ENCODE data around the gene CAMK2D. TPM values are rescaled to one million over a fixed set of nuclear protein-coding genes. Genes with fewer than 3 reads are reported as not detected.

CAMK2D gene
- total RNA-seq, 1 donor from 2014 or later, result 50.3 TPM

GRCh38 chr4:113657586-113658233 is 103.8 kb downstream of the CAMK2D start:
- Histone ChIP-seq H3K27ac (no peak overlapping the region), H3K4me3 (no peak overlapping the region), H3K36me3 (no peaks in the 10 kb centered on the region), H3K27me3 (no peaks in the 10 kb centered on the region), H3K9me3 (no peaks in the 10 kb centered on the region), H3K4me1 (peaks cover 15% of the 10 kb centered on the region)
- intact Hi-C loops (cut with DNase I), result no loop called here
- no peak for DNase-seq (ENCODE audit: extremely low spot score in 2 of 2)
- TF ChIP-seq, protein P1, sequence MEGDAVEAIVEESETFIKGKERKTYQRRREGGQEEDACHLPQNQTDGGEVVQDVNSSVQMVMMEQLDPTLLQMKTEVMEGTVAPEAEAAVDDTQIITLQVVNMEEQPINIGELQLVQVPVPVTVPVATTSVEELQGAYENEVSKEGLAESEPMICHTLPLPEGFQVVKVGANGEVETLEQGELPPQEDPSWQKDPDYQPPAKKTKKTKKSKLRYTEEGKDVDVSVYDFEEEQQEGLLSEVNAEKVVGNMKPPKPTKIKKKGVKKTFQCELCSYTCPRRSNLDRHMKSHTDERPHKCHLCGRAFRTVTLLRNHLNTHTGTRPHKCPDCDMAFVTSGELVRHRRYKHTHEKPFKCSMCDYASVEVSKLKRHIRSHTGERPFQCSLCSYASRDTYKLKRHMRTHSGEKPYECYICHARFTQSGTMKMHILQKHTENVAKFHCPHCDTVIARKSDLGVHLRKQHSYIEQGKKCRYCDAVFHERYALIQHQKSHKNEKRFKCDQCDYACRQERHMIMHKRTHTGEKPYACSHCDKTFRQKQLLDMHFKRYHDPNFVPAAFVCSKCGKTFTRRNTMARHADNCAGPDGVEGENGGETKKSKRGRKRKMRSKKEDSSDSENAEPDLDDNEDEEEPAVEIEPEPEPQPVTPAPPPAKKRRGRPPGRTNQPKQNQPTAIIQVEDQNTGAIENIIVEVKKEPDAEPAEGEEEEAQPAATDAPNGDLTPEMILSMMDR (IDR thresholded peaks at IDR 0.05), result no peak
- TF ChIP-seq POLR2AphosphoS5 (IDR thresholded peaks at IDR 0.05; ENCODE audit: insufficient read depth in 1 of 2, low read depth in 1 of 2) (no peak), POLR2A (IDR thresholded peaks at IDR 0.05) (no peak)

DNA sequence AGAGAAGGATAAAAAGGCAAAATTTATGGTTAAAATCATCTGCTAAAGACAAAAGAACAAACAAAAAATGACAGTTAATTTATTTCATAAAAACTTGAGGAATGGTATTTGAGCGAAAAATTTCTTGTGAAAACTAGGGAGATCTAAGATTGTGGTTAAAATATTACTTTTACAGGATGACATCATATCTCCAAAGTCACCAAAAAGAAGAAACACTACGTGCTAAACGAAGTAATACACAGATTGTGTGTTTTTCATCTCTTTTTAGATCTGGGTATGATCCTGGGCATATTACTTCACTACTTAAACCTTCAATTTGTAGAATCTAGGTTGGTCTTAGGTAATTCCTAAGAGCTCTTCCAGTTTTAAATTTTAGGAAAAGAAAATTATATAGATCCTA is 107.7 kb downstream of the CAMK2D start:
- DNase-seq (ENCODE audit: extremely low spot score in 2 of 2), result no peak
- H3K27ac ChIP-seq, result no peak overlapping the region
- intact Hi-C loops (cut with DNase I), result no loop called here
- H3K36me3 ChIP-seq, result no peaks in the 10 kb centered on the region
- H3K9me3 ChIP-seq, result no peaks in the 10 kb centered on the region
- H3K4me3 ChIP-seq, result no peak overlapping the region
- H3K27me3 ChIP-seq, result no peaks in the 10 kb centered on the region
- TF ChIP-seq, protein P1 (IDR thresholded peaks at IDR 0.05), result no peak
- TF ChIP-seq POLR2AphosphoS5 (IDR thresholded peaks at IDR 0.05; ENCODE audit: insufficient read depth in 1 of 2, low read depth in 1 of 2) (no peak), POLR2A (IDR thresholded peaks at IDR 0.05) (no peak)
- H3K4me1 ChIP-seq, result peaks cover 15% of the 10 kb centered on the region

- H3K36me3 ChIP-seq, result no peaks in the 10 kb centered on the region
- intact Hi-C loops (cut with DNase I), result no loop called here
- H3K27ac ChIP-seq, result no peak overlapping the region
- peaks cover 19% of the 10 kb centered on the region for H3K4me1 ChIP-seq
- H3K9me3 ChIP-seq, result no peaks in the 10 kb centered on the region
- H3K4me3 ChIP-seq, result no peak overlapping the region
- no peaks in the 10 kb centered on the region for H3K27me3 ChIP-seq
- TF ChIP-seq, protein P1 (IDR thresholded peaks at IDR 0.05), result no peak
- no peak for TF ChIP-seq POLR2AphosphoS5 (IDR thresholded peaks at IDR 0.05; ENCODE audit: insufficient read depth in 1 of 2, low read depth in 1 of 2)
- TF ChIP-seq POLR2A (IDR thresholded peaks at IDR 0.05), result no peak
- DNase-seq (ENCODE audit: extremely low spot score in 2 of 2), result no peak
Measured at GRCh38 chr4:113646442-113646822, 115.1 kb downstream of the CAMK2D start.

DNA sequence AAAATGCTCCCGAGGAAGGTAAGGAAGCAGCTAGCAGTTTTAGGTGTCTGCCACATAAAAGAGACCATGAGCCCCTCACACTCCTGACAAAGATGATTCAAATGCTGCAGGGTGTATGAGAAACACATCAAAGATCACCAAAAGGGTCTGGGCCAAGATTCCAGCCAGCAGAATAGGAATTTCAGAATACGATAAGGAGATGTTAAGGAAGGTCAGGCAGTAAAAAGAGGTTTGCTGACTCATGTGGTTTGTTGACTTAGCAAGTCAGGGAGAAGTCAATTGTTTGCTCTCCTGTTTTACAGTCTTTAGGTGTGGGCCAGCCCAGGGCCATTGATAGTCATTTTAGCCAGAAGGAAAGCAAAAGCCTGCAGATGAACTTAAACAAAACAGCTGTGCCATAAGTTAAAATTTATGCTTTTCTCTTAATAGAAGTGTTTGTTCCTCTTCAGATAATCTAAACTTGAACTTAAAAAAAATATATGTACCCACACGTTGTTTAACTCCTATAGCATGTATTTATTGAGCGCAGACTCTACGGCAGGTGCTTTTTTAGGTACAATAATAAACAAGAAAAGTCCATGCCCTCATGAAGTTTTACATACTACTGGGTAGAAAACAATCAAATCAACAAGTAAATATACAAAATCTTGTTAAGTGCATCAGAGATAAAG is 115.6 kb downstream of the CAMK2D start:
- Histone ChIP-seq H3K36me3 (no peaks in the 10 kb centered on the region), H3K27me3 (no peaks in the 10 kb centered on the region), H3K4me1 (peaks cover 19% of the 10 kb centered on the region), H3K27ac (no peak overlapping the region), H3K9me3 (no peaks in the 10 kb centered on the region), H3K4me3 (no peak overlapping the region)
- no peak for DNase-seq (ENCODE audit: extremely low spot score in 2 of 2)
- TF ChIP-seq, protein P1 (IDR thresholded peaks at IDR 0.05), result no peak
- TF ChIP-seq POLR2A (IDR thresholded peaks at IDR 0.05) (no peak), POLR2AphosphoS5 (IDR thresholded peaks at IDR 0.05; ENCODE audit: insufficient read depth in 1 of 2, low read depth in 1 of 2) (no peak)
- intact Hi-C loops (cut with DNase I), result no loop called here

GRCh38 chr4:113645288-113645687 is 116.2 kb downstream of the CAMK2D start:
- peaks cover 19% of the 10 kb centered on the region for H3K4me1 ChIP-seq
- intact Hi-C loops (cut with DNase I), result no loop called here
- no peaks in the 10 kb centered on the region for H3K36me3 ChIP-seq
- H3K4me3 ChIP-seq, result no peak overlapping the region
- DNase-seq (ENCODE audit: extremely low spot score in 2 of 2), result no peak
- TF ChIP-seq POLR2A (IDR thresholded peaks at IDR 0.05) (no peak), POLR2AphosphoS5 (IDR thresholded peaks at IDR 0.05; ENCODE audit: insufficient read depth in 1 of 2, low read depth in 1 of 2) (no peak)
- TF ChIP-seq, protein P1 (IDR thresholded peaks at IDR 0.05), result no peak
- H3K27ac ChIP-seq, result no peak overlapping the region
- H3K9me3 ChIP-seq, result no peaks in the 10 kb centered on the region
- H3K27me3 ChIP-seq, result no peaks in the 10 kb centered on the region
